KBM-7 (cell line): Measurements from ENCODE around the gene SGSM2.

ENCODE experiments used
- DNase-seq: peaks from one replicate; pipeline ENCODE4 v3.0.0-alpha.2; 2015
- in situ Hi-C: fragments of 300-500 bp; cut with MboI; formaldehyde crosslinking; loops from 2 replicates; pipeline ENCODE4 v1.14.3; 2020; ENCODE audit warnings: low sequenced_read_pairs, low pct_unique_long_range_greater_than_20kb, mixed read lengths

SGSM2 gene

DNA sequence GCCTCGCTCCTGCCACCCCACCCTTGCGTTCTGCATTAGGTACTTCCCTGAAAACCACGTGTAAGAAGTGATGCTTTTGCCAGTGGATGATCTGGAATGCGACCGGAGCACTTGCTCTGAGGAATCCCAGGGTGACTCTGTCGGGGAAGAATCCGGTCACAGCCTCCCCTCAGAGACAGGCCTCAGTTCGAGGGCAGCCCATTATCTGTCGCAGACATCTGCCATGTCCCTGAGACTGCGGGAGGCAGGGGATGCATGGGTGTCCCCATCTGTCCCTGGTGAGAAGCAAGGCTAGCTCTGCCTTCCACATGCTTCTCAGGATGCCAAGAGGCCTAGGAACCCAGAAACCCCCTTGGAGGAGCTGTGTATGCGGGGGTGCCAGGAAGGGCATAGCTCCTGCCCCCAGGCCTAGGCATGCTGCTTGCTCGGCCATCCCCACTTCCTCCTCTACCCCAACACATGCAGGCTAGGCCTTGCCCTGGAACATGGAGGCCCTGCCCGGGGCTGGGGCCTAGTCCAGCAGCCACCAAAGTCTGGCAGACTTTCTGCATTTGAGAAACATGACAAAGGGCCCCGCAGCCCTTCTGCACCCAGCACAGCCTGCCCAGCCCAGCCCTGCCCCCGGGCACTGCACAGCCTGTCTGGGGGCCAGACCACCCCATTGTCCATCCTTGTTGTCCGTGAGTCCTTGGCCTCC lies 43.1 kb downstream of the SGSM2 start:
- in situ Hi-C loops: no loop called here
- DNase-seq: no peak

GRCh38 chr17:2380950-2381649 lies 43.8 kb downstream of the SGSM2 start:
- DNase-seq: no peak
- in situ Hi-C loops: no loop called here

GRCh38 chr17:2383628-2384167 lies 46.4 kb downstream of the SGSM2 start:
- DNase-seq: no peak
- in situ Hi-C loops: no loop called here

DNA sequence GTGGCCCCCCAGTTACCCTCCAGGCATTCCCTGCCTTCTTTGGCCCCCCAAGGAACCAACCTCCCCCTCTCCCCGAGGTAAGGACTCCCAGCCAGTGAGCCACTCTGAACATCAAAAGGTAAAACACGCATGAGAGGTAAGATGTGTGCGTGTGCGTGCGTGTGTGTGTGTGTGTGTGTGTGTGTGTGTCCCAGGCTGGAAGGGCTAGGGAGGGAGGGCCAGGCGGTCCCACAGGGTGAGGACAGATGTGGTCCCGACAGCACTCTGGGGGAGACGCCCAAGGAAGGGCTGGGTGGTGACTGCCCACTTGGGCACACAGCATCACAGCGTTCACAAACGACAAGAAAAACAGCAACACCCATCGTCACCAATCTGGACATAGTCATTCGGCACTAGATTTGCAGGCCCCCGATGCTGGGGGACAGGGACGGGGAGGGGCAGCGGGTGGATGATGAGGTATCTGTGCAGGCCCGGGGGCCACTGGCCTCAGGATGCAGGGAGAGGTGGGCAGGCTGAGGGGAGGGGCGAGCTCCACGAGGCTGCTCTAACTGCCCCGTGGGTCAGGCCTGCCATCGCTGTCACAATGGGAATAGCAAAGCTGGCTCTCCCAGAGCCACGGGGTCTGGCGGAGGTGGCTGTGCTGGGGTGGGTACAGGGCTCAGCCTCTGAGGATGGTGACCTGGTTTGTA lies 47.3 kb downstream of the SGSM2 start:
- DNase-seq: no peak
- in situ Hi-C loops: no loop called here

- DNase-seq: no peak
- in situ Hi-C loops: no loop called here
These were observed 48.2 kb downstream of the SGSM2 start for GRCh38 chr17:2385240-2386210.

- in situ Hi-C loops: no loop called here
- DNase-seq: no peak
These were observed 49.2 kb downstream of the SGSM2 start for GRCh38 chr17:2386400-2387085.

GRCh38 chr17:2387086-2388019 lies 50.1 kb downstream of the SGSM2 start:
- in situ Hi-C loops: no loop called here
- no peak for DNase-seq

DNA sequence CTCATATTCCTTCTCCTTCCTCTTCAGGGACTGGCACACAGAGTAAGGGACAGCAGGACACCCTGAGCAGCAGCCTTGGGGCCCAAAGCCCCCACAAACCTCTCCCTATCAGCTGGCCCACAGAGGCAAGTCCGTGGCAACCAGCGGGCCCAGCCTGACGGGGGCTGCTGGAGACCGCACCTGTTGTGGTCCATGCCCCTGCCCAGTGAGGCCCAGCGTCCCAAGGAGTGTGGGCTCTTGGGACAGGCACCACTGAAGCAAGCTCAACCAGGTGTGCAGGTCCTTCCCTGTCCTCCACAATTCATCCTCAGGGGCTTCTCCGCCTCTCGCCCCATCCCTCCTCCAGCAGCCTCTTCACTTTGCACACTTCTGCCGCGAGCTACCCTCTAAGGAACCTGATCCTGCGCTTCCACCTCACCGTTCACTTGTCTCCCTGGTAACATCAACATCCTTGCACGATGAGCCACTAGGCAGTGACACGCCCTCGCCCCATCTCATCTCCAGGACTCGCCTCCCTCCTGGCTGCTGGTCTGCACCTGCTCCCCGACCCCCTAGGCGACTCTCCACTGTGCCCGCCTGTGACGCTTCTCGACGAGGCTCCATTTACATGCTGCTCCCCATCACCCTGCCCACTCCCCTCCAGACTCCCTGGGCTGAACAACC lies 50.9 kb downstream of the SGSM2 start:
- DNase-seq: no peak
- in situ Hi-C loops: no loop called here

DNA sequence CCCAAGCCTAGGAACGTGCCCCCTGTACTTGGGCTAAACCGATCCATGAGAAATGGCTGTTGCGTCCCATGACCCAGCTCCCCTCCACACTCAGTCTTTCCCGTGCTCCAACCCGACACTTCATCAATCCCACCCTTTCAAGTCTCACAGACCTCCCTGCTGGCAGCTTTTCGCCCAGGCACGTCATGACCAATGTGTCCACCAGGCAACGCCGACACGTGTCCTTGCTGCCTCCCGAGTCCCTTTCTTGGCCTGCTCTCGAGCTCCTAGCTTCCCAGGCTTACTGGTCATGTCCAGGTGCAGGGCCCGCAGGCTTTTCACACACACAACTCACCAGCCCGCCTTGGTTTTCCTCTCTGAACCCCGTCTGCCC lies 51.4 kb downstream of the SGSM2 start:
- no peak for DNase-seq
- in situ Hi-C loops: no loop called here

DNA sequence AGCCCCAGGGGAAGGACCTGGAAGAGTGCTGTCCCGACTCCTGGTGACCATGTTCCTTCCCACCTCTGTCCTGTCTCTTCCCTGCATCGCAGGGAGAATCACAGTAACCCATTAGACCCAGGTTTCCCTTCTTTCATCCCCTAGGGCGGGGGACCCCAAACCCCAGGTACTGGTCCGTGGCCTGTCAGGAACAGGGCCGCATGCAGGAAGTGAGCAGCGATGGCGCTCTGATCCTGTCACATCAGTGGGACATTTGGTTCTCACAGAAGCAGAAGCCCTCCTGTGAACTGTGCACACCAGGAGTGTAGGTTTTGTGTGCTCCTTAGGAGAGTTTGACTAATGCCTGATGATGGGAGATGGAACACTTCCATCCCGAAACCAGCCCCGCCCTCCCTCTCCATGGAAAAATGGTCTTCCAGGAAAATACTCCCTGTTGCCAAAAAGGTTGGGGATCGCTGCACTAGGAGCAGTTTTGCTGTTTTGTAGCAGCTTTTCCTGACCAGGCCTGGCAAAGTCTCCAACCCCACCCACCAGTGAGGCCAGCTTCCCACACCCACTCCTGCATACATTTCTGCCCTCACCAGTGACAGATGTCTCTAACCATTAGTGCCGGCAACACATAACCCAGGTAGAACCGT lies 53.0 kb downstream of the SGSM2 start:
- in situ Hi-C loops: no loop called here
- no peak for DNase-seq

DNA sequence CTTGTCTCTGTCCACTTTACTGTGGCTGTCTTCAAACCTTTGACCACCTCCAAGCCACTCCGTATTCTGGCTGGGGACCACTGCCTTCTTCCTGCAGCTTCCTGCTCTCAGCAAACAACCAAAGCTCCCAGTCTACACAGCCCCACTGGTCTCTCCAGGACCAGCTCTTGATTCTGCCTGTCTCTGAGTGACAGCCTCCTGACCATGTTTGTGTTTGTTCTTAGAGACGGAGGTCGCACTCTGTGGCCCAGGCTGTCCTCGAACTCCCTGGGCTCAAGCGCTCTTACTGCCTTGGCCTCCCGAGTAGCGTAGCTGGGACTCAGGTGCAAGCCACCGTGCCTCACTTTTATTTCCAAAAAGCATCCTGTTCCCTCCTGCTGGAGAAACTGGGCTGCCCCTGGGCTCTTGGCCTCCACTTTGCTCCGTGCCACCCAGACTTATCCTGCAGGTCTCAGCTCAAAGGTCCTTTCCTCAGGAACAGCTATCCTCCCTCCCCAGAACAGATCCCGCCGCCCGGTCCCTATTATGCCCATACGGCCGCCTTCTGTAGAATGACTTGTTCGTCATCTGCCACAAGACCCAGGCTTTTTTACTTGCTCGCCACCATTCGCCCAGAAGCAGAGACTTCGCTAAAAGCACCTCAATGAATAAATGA lies 54.4 kb downstream of the SGSM2 start:
- DNase-seq: no peak
- in situ Hi-C loops: no loop called here

GRCh38 chr17:2392252-2393173 lies 55.2 kb downstream of the SGSM2 start:
- in situ Hi-C loops: no loop called here
- DNase-seq: peak; percentile 91

DNA sequence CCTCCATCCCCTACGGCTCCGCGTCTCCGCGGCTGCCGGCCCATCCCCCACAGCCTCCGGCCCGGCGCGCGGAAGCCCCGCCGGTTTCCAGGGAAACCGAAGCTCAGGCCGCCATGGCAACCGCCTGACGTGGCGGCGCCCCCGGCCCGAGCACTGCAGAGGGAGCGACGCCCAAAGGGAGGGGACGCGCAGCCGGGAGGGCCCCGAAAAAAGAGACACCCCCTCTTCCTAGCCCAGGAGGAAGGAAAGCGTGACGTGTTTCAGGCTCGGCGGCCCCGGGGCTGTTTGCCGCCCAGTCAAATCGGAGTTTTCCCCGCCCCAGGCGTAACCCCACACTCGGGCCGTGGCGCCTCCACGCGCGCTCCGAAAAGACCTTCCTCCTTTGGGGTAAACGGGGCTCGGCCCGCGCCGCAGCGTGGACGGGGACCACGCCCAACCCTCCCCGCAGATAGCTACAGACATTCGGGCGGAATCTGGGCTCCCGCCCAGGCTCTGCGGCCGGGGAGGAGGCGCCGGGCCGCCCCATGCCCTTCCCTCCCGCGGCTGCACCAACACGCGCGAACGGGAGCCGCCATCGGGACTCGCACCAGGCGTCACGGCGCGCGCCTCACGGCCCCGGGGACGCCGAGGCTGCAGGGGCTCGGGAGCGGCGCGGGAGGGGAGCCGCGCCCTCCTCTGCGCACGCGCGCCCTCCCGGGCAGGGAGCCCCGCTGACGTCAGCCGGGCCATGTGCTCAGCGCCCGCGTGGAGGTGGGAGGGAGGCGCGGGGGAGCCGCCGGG lies 56.1 kb downstream of the SGSM2 start:
- peak; percentile 77 for DNase-seq
- in situ Hi-C loops: no loop called here

GRCh38 chr17:2393954-2394749 lies 56.9 kb downstream of the SGSM2 start:
- in situ Hi-C loops: no loop called here
- DNase-seq: no peak
